Central memory CD8-positive, alpha-beta T cell (primary cell): ENCODE measurements around the gene AGXT.

Experiments
- ATAC-seq: fragments of 150-1000 bp; cut with Tn5 transposase; replicated peaks from 2 replicates; pipeline ENCODE4 v1.10.0; 2022; ENCODE audit warnings: mild to moderate bottlenecking, moderate FRiP score, moderate number of reproducible peaks; ENCODE audit not compliant: poor library complexity, severe bottlenecking; ENCODE audit errors: extremely low read depth
- DNase-seq, 2 donors: peaks; one replicate each; pipeline ENCODE4 v3.0.0; 2021; ENCODE audit warnings: low spot score in 2 of 2
- H3K27ac Mint-ChIP-seq: one replicate; pipeline ENCODE4 v1.8.0; 2022; ENCODE audit warnings: low read depth, mild to moderate bottlenecking, moderate library complexity, mixed read lengths
- H3K27me3 Mint-ChIP-seq: one replicate; pipeline ENCODE4 v1.8.0; 2022; ENCODE audit warnings: mixed read lengths
- H3K36me3 Mint-ChIP-seq: one replicate; pipeline ENCODE4 v1.8.0; 2022; ENCODE audit warnings: mild to moderate bottlenecking, moderate library complexity, mixed read lengths; ENCODE audit not compliant: insufficient read depth
- H3K4me1 Mint-ChIP-seq: one replicate; pipeline ENCODE4 v1.8.0; 2022; ENCODE audit warnings: mixed read lengths
- H3K4me3 Mint-ChIP-seq: one replicate; pipeline ENCODE4 v1.8.0; 2022; ENCODE audit warnings: mild to moderate bottlenecking, moderate library complexity, mixed read lengths
- H3K9me3 Mint-ChIP-seq: one replicate; pipeline ENCODE4 v1.8.0; 2022; ENCODE audit warnings: mixed read lengths

Gene AGXT

DNA sequence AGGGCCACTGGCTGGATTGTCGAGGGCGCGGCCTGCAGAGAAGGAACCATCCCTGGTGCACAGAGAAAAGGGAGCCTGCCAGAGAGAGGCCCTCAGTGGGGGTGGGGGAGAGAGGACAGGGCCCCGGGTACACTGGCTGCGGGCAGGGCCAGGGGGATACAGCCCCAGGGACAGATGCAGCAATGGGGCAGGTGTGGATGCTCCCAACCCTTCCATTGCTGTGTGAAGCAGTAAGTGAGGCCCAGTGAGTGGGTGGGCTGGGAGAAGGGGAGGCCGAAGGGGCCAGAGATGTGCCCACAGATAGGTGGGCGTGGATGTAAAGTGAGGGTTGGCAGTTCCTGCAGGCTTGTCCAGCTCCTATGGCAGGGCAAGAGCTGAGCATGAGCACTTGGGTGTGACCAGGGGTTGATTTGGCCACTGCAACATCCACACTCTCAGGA lies 7.4 kb downstream of the AGXT start:
- no peak for DNase-seq
- Mint-ChIP-seq H3K36me3 (no peaks in the 10 kb centered on the region), H3K9me3 (no peaks in the 10 kb centered on the region), H3K27ac (no peak overlapping the region), H3K27me3 (no peaks in the 10 kb centered on the region), H3K4me3 (no peak overlapping the region), H3K4me1 (no peaks in the 10 kb centered on the region)
- no peak for ATAC-seq

DNA sequence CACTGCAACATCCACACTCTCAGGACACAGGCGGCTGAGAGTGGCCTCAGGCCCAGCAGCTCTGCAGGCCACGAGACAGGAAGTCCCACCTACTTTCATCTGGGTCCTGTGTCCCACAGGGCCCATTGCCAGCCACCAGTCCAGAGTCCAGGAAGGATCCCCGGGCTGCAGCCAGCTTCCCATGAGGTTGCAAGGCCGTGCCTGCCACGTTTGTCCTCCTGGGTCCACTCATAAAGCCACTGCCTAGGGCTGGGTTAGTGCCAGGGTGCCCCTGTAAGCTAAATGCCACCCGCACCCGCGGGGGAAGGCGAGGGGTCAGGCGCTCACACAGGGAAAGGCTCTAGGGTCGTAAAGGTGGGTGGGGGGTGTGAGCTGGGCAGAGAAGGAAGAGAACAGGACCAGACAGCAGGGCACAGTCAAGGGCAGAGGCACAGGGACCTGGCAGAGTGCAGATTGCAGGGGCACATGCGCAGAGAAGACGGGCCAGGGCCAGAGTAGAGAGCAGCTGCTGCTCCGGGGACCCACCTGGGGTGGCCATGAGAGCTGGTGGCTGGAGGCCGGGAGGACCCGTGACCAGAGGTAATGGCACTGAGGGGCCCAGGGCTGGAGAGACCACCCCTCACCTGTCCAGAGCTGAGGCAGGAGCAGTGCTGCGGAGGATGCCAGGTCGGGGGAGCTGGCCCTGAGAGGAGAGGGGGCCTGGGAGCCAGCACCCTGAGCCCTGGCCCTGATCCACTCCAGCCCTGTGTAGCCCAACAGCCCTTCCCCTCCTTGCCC lies 8.0 kb downstream of the AGXT start:
- Mint-ChIP-seq H3K36me3 (no peaks in the 10 kb centered on the region), H3K9me3 (no peaks in the 10 kb centered on the region), H3K4me3 (no peak overlapping the region), H3K4me1 (no peaks in the 10 kb centered on the region), H3K27me3 (no peaks in the 10 kb centered on the region), H3K27ac (no peak overlapping the region)
- no peak for DNase-seq
- no peak for ATAC-seq

DNA sequence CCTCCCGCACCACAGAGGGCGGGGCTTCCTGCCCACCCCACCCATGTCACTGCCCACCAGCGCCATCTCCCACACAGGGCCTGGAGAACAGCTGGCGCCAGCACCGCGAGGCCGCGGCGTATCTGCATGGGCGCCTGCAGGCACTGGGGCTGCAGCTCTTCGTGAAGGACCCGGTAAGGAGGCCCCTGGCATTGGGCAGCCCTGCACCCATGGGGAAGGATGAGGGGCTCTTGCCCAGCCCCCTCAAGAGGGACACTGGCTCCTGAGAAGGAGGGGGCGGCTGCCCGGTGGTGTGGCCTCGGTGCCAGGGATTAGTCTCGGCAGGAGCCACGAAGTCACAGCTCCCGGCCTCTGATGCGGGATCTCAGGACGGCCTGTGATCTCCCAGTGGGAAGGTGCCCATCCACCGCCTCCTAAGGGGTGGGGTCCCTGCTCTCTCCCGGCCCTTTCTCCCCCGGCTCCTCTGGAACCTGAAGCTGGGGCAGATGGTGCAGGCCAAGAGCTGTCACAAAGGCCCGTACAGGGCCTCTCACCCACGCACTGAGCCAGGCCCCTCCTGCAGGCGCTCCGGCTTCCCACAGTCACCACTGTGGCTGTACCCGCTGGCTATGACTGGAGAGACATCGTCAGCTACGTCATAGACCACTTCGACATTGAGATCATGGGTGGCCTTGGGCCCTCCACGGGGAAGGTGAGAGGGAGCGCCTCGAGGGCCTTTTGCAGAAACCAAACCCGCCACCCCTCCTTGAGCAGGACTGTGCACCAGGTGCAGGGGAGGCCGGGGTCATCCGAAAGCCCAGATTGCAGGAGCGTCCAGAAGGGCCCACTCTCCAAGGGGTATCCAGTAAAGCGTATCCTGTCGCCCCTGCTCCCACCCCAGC lies 9.1 kb downstream of the AGXT start:
- Mint-ChIP-seq H3K27ac (no peak overlapping the region), H3K9me3 (no peaks in the 10 kb centered on the region), H3K4me1 (no peaks in the 10 kb centered on the region), H3K27me3 (no peaks in the 10 kb centered on the region), H3K4me3 (no peak overlapping the region), H3K36me3 (no peaks in the 10 kb centered on the region)
- ATAC-seq (no peak), DNase-seq (no peak)

DNA sequence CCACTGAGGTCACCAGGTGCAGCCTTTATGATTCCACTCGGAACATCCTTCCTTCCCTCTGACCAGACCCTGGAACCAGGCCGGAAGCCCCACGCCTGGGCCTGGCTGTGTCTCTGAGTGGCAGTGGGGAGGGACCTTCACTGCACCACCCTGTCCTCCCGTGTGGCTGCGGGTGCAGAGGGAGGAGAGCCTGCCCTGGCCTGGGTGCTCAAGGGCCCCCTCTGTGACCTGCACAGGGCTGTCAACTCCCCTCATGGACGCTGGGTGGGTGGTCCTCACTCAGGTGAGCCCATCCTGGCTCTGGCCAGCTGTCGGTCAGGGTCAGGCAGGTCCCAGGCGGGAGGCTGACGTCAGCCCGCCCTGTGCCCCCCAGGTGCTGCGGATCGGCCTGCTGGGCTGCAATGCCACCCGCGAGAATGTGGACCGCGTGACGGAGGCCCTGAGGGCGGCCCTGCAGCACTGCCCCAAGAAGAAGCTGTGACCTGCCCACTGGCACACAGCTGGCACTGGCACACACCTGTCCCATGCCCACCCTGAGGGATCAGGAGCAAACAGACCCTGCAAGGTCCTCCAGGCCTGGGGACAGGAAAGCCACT lies 9.8 kb downstream of the AGXT start:
- H3K9me3 Mint-ChIP-seq: no peaks in the 10 kb centered on the region
- no peaks in the 10 kb centered on the region for H3K27me3 Mint-ChIP-seq
- no peak overlapping the region for H3K27ac Mint-ChIP-seq
- H3K4me3 Mint-ChIP-seq: no peak overlapping the region
- no peak for ATAC-seq
- no peak for DNase-seq
- no peaks in the 10 kb centered on the region for H3K36me3 Mint-ChIP-seq
- no peaks in the 10 kb centered on the region for H3K4me1 Mint-ChIP-seq

DNA sequence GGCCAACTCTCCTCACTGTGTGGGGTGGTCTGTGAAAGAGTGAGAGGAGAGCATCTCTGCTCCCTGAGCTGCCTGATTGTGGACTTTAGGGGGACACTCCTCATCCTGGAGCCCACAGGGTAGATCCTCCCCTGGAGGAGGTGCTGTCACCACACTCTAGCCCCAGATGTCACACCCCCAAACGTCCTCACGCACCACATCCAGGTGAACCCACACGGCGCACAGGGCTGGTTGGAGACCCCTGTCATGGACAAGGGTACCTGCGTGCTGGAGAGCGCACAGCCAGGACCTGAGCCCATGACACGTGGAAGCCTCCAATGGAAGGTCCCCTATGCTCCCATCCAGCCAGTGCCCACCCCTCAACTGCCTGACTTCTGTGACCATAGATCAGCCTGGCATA lies 10.5 kb downstream of the AGXT start:
- no peak for ATAC-seq
- no peak for DNase-seq
- no peak overlapping the region for H3K4me3 Mint-ChIP-seq
- no peaks in the 10 kb centered on the region for H3K4me1 Mint-ChIP-seq
- H3K27me3 Mint-ChIP-seq: no peaks in the 10 kb centered on the region
- no peak overlapping the region for H3K27ac Mint-ChIP-seq
- no peaks in the 10 kb centered on the region for H3K9me3 Mint-ChIP-seq
- no peaks in the 10 kb centered on the region for H3K36me3 Mint-ChIP-seq

DNA sequence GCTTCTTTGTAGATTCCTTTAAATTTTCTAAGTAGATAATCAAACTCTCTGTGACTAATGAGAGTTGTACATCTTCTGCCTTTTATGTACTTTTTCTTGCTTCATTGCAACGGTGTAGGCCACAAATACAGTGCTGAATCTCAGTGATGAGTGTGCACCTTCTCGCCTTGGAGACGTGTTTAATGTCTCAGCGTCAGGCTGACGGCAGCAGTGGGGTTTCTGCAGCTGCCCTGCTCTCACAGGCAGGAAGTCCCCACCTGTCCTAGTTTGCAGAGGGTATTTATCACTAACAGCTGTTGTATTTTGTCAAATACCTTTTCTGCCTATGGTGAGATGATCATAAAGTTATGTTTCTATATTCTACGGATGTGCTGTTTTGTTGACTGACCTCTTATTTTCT lies 13.3 kb downstream of the AGXT start:
- ATAC-seq: peak; percentile 40
- Mint-ChIP-seq H3K4me1 (no peaks in the 10 kb centered on the region), H3K4me3 (no peak overlapping the region), H3K27ac (no peak overlapping the region), H3K27me3 (no peaks in the 10 kb centered on the region), H3K9me3 (no peaks in the 10 kb centered on the region), H3K36me3 (no peaks in the 10 kb centered on the region)
- DNase-seq: no peak

DNA sequence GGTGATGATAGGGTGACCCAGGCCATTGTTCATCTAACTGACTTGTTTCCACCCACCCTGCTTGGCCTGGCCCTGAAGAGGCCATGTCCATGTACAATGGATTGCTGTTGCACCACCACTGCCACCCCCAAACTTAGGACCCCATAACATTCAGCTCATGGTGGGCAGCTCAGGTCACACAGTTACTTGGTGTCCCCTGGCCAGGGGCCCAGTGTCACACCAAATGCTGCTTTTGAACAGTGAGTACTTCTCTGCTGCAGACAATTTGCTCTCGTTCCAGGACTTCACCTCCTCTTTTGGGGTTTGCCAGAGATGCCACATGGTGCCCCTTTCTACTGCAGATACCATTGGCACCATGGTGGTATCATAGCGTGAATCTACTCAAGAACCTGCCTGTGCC lies 15.6 kb downstream of the AGXT start:
- DNase-seq: no peak
- Mint-ChIP-seq H3K36me3 (no peaks in the 10 kb centered on the region), H3K9me3 (no peaks in the 10 kb centered on the region), H3K4me1 (no peaks in the 10 kb centered on the region), H3K27me3 (no peaks in the 10 kb centered on the region), H3K27ac (no peak overlapping the region), H3K4me3 (no peak overlapping the region)
- no peak for ATAC-seq

DNA sequence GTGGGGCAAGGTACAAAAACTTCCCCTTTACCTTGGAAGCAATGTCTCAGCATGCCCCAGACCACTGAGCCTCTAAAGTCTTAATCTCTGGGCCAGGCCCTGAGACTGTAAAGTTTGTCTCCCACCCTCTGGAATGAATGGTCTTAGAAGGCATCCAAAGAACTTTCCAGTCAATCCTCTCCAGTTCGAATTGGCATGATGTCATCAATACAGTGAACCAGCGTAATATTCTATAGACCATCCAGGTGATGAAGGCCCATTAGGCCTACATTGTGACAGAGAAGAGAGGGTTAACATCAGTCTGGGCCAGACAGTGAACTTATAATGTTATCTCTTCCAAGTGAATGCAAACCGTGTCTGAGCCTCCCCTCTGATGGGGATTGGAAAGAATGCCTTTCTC lies 16.1 kb downstream of the AGXT start:
- DNase-seq: no peak
- Mint-ChIP-seq H3K27me3 (no peaks in the 10 kb centered on the region), H3K9me3 (no peaks in the 10 kb centered on the region)

DNA sequence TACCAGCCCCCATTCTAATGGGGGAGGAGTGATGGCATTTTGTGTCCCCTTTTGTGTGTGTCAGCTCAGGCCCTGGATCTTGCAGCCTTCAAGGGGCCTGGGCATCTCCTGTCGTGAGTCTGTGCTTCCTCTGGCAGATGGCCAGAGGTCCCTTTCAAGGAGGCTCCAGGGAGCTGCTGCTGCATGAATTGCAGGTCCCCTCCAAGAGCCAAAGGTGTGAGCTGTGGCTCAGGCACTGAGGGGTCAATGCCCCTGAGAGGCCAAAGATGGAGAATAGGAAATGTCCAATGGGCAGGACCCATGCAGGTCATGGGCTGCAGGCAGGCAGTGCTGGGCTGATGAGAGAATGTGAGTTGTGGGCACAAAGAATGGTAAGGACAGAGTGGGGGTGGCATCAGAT lies 16.9 kb downstream of the AGXT start:
- no peaks in the 10 kb centered on the region for H3K4me1 Mint-ChIP-seq
- H3K9me3 Mint-ChIP-seq: no peaks in the 10 kb centered on the region
- no peaks in the 10 kb centered on the region for H3K27me3 Mint-ChIP-seq
- H3K4me3 Mint-ChIP-seq: no peak overlapping the region
- no peaks in the 10 kb centered on the region for H3K36me3 Mint-ChIP-seq
- no peak for DNase-seq
- no peak for ATAC-seq
- no peak overlapping the region for H3K27ac Mint-ChIP-seq

More for the DNA sequence above, 16.1 kb downstream of the AGXT start:
- no peak for ATAC-seq
- no peaks in the 10 kb centered on the region for H3K4me1 Mint-ChIP-seq
- no peak overlapping the region for H3K27ac Mint-ChIP-seq
- H3K36me3 Mint-ChIP-seq: no peaks in the 10 kb centered on the region
- no peak overlapping the region for H3K4me3 Mint-ChIP-seq

DNA sequence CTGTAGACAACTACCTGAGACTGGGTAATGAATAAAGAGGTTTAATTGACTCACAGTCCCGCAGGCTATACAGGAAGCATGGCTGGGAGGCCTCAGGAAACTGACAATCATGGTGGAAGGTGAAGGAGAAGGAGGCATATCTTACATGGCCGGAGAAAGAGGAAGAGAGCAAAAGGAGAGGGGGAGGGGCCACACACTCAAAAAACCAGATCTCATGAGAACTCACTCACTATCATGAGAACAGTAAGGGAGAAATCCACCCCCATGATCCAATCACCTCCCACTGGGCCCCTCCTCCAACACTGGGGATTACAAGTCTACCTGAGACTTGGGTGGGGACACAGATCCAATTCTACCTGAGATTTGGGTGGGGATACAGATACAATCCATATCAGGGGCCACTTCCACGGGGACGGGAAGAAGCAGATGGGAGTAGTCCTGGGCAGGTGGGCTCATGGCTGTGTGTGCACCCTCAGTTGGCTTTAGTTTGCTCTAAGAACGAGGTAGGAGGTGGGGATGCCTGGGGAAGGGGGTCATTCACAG lies 17.5 kb downstream of the AGXT start:
- DNase-seq (no peak), ATAC-seq (no peak)
- Mint-ChIP-seq H3K9me3 (no peaks in the 10 kb centered on the region), H3K27ac (no peak overlapping the region), H3K27me3 (no peaks in the 10 kb centered on the region), H3K4me1 (no peaks in the 10 kb centered on the region), H3K4me3 (no peak overlapping the region), H3K36me3 (no peaks in the 10 kb centered on the region)

DNA sequence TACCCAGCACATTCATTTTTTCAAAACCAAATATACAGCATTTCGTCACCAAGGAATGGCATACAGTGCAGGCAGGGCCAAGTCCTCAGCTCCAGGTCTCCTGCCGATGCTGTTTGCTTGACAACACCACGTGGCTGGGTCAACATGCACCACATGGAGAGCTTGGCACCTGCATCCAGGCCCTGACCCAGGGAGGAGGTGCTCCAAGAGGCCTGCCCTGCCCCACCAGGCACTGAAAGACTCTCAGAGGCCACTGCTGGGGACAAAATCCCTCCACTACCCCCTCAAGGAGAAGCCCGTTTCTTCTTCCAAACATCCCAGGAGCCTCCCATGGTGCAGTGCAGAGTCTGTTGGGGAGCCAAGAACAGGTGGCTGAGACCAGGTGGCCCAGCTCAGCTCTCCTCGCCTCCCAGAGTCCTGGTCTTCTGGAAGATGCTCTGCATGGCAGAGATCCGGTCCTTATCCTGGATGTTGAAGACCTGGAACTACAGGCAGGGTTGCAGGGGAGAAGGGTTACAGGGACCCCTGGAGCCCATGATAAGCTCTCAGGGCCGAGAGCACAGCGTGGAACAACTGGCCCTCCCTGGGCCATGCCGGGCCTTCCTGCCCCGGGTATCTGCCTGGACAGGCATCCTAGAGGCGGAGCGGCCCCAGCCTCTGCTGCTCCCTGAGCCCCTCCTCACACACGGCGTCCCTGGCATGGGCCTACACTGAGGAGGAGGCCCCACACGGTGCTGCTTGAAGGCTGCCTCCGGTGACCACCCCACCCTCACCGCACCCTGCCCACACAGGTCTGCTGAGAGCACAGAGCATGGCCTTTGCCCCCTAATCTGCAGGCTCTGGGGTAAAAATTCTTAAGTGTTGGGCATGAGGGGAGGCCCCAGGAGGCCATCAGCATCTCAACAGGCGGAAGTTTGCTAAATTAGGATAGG lies 18.3 kb downstream of the AGXT start:
- ATAC-seq (no peak), DNase-seq (no peak)
- H3K27me3 Mint-ChIP-seq: no peaks in the 10 kb centered on the region
- H3K36me3 Mint-ChIP-seq: no peaks in the 10 kb centered on the region
- H3K27ac Mint-ChIP-seq: no peak overlapping the region
- no peaks in the 10 kb centered on the region for H3K4me1 Mint-ChIP-seq
- no peak overlapping the region for H3K4me3 Mint-ChIP-seq
- H3K9me3 Mint-ChIP-seq: no peaks in the 10 kb centered on the region

DNA sequence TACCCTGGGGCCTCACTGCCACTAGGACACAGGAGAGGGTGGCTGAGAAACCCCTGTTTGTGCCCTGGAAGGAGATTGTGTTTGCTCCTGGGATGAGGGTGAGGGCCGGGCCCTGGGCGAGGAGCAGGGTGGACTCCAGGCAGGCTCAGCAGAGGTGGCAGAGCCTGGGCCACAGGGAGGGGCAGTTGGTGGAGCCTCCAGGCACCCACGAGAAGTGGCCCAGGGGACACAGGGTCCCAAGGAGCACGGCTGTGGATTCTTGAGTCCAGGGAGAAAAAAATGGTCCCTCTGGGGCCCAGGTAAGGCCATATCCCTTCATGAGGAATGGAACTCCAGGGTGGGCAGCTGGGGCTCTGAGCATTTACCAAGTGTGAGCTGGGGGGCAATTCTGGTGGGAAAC lies 19.0 kb downstream of the AGXT start:
- ATAC-seq: no peak
- Mint-ChIP-seq H3K9me3 (no peaks in the 10 kb centered on the region), H3K4me1 (no peaks in the 10 kb centered on the region), H3K36me3 (no peaks in the 10 kb centered on the region), H3K27me3 (no peaks in the 10 kb centered on the region), H3K4me3 (no peak overlapping the region), H3K27ac (no peak overlapping the region)
- no peak for DNase-seq
